Stomach (tissue), 9 donors: ENCODE measurements around the gene AUTS2. TPM values are rescaled to one million over a fixed set of nuclear protein-coding genes. Genes with fewer than 3 reads are reported as not detected.

Experiments used
- DNase-seq, 2 donors: peaks; one replicate each; pipeline versions ENCODE4 v3.0.0 to v3.0.0-alpha.2; 2013 to 2019
- H3K27ac ChIP-seq, 5 donors: fragments of 200-600 bp in 4 of 5; sonication (generic) in 4 of 5; one replicate each; pipeline ENCODE4 v1.5.1; 2013 to 2019; ENCODE audit warnings: mild to moderate bottlenecking in 1 of 5, moderate library complexity in 1 of 5
- H3K27me3 ChIP-seq, 3 donors: fragments of 200-600 bp; sonication (generic); one replicate each; pipeline ENCODE4 v1.5.1; 2017 to 2019; ENCODE audit warnings: mixed run types in 1 of 3
- H3K36me3 ChIP-seq, 4 donors: fragments of 200-600 bp; sonication (generic); 1 replicate in 3 of 4; 2 replicates in 1 of 4; pipeline ENCODE4 v1.5.1; 2016 to 2019
- H3K4me1 ChIP-seq, 4 donors: fragments of 200-600 bp; sonication (generic); one replicate each; pipeline ENCODE4 v1.5.1; 2016 to 2019
- H3K4me3 ChIP-seq, 4 donors: fragments of 200-600 bp; sonication (generic) in 3 of 4; one replicate each; pipeline ENCODE4 v1.5.1; 2016 to 2019; ENCODE audit warnings: mild to moderate bottlenecking in 1 of 4
- H3K9me3 ChIP-seq, 4 donors: fragments of 200-600 bp; sonication (generic); one replicate each; pipeline ENCODE4 v1.5.1; 2016 to 2019
- EP300 ChIP-seq: sonication (generic); formaldehyde crosslinking; IDR thresholded peaks from one replicate; pipeline ENCODE4 v1.6.1; 2017; ENCODE audit warnings: antibody characterized with exemption
- POLR2A ChIP-seq, 4 donors: fragments of 450-650 bp; IDR thresholded peaks; one replicate each; pipeline ENCODE4 v1.6.1; 2016; ENCODE audit warnings: antibody characterized with exemption in 4 of 4, control low read depth in 2 of 4, mild to moderate bottlenecking in 1 of 4, moderate library complexity in 1 of 4
- POLR2AphosphoS5 ChIP-seq, 3 donors: sonication (generic); formaldehyde crosslinking; IDR thresholded peaks; one replicate each; pipeline ENCODE4 v1.6.1; 2016; ENCODE audit warnings: antibody characterized with exemption in 3 of 3
- WGBS, 5 donors: extraction: QIAGEN DNeasy Blood & Tissue Kit in 3 of 5; methylation state at CpG; one replicate each; pipeline versions ENCODE4 v1.1.5 to v1.1.7; 2013 to 2018; 5-methylcytosine and 5-hydroxymethylcytosine counted together
- intact Hi-C: fragments of 100-400 bp; cut with DNase I; formaldehyde crosslinking; loops from one replicate; pipeline ENCODE4 v1.15.1; 2023; ENCODE audit warnings: low total_unique reads
- polyA plus RNA-seq, 3 donors: library from polyadenylated mRNA; stranded (reverse); fragments of 200-250 nt; gene quantifications; one replicate each; pipeline ENCODE4 v1.2.3, GENCODE V29; 2013
- total RNA-seq, 5 donors: library from RNA; depleted of rRNA; stranded (reverse); fragments of >200 nt; gene quantifications; one replicate each; pipeline versions ENCODE4 v1.1.0 to v1.2.3, GENCODE V29; 2014 to 2016
- TF ChIP-seq, protein P1 (sequence below), 7 experiments: fragments of 450-650 bp in 4 of 7; fragments of 200-600 bp in 3 of 7; sonication (generic) in 3 of 7; IDR thresholded peaks; one replicate each; pipeline ENCODE4 v1.5.1; 2016 to 2019; ENCODE audit warnings: antibody characterized with exemption in 7 of 7, control low read depth in 2 of 7, mild to moderate bottlenecking in 1 of 7
- donor health status: healthy with polysubstance abuse.
- donor health status: Bipolar disorder and iron deficiency.
- donor health status: healthy.

Gene AUTS2
- total and polyA plus RNA-seq, 8 donors = 3.8 to 90.3 (median 38.1) TPM

GRCh38 chr7:70730451-70731110, 1132.3 kb downstream of the AUTS2 start:
- DNase-seq = no peak
- no peaks in the 10 kb centered on the region for H3K27me3 ChIP-seq
- TF ChIP-seq EP300 (no peak), POLR2AphosphoS5 (IDR thresholded peaks at IDR 0.05) (no peak), POLR2A (IDR thresholded peaks at IDR 0.05) (no peak)
- TF ChIP-seq, protein P1, sequence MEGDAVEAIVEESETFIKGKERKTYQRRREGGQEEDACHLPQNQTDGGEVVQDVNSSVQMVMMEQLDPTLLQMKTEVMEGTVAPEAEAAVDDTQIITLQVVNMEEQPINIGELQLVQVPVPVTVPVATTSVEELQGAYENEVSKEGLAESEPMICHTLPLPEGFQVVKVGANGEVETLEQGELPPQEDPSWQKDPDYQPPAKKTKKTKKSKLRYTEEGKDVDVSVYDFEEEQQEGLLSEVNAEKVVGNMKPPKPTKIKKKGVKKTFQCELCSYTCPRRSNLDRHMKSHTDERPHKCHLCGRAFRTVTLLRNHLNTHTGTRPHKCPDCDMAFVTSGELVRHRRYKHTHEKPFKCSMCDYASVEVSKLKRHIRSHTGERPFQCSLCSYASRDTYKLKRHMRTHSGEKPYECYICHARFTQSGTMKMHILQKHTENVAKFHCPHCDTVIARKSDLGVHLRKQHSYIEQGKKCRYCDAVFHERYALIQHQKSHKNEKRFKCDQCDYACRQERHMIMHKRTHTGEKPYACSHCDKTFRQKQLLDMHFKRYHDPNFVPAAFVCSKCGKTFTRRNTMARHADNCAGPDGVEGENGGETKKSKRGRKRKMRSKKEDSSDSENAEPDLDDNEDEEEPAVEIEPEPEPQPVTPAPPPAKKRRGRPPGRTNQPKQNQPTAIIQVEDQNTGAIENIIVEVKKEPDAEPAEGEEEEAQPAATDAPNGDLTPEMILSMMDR (IDR thresholded peaks at IDR 0.05) = no peak
- H3K4me1 ChIP-seq = peaks cover 6 to 52% (median 15%) of the 10 kb centered on the region in 4 donors
- no peaks in the 10 kb centered on the region for H3K9me3 ChIP-seq
- H3K27ac ChIP-seq = no peak overlapping the region
- H3K4me3 ChIP-seq = no peak overlapping the region
- no peaks in the 10 kb centered on the region for H3K36me3 ChIP-seq
- intact Hi-C loops = no loop called here
- WGBS, 5 donors = 81 to 95% (median 90%) methylated on average over 7 of the region's 7 CpGs

DNA sequence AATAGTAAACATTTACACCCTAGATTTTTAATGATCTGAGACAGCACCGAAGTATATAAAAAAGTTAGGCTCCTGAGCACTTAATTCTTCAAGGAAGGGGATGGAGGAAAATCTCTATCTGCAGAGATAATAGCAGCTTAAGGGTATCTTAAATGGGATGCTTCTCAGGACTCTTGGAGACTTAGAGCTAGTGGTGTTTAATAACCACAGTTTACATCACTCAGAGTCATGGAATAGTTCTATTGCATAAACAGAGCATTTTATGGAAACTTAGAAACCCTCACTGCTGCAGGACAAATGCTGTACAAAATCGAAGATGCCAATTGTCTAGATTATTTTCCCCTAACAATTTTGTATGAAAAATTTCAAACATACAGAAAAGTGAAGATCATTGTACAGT, 1134.8 kb downstream of the AUTS2 start:
- H3K36me3 ChIP-seq = no peaks in the 10 kb centered on the region
- TF ChIP-seq POLR2AphosphoS5 (IDR thresholded peaks at IDR 0.05) (no peak), EP300 (no peak), POLR2A (IDR thresholded peaks at IDR 0.05) (no peak)
- TF ChIP-seq, protein P1 (IDR thresholded peaks at IDR 0.05) = no peak
- H3K4me1 ChIP-seq = peaks cover 12 to 53% (median 26%) of the 10 kb centered on the region in 4 donors
- DNase-seq = no peak
- H3K27me3 ChIP-seq = no peaks in the 10 kb centered on the region
- H3K27ac ChIP-seq = no peak overlapping the region
- no peaks in the 10 kb centered on the region for H3K9me3 ChIP-seq
- H3K4me3 ChIP-seq = no peak overlapping the region
- intact Hi-C loops = no loop called here
- 61 to 72% (median 70%) methylated on average over 2 of the region's 2 CpGs for WGBS, 5 donors

GRCh38 chr7:70734411-70734810, 1136.1 kb downstream of the AUTS2 start:
- no peak overlapping the region for H3K4me3 ChIP-seq
- 38 to 78% (median 48%) methylated on average over 2 of the region's 2 CpGs for WGBS, 5 donors
- TF ChIP-seq, protein P1 (IDR thresholded peaks at IDR 0.05) = no peak
- TF ChIP-seq POLR2AphosphoS5 (IDR thresholded peaks at IDR 0.05) (no peak), POLR2A (IDR thresholded peaks at IDR 0.05) (no peak), EP300 (no peak)
- H3K27ac ChIP-seq = no peak overlapping the region
- no peaks in the 10 kb centered on the region for H3K27me3 ChIP-seq
- no peak for DNase-seq
- H3K9me3 ChIP-seq = no peaks in the 10 kb centered on the region
- peaks cover 15 to 56% (median 34%) of the 10 kb centered on the region in 4 donors for H3K4me1 ChIP-seq
- intact Hi-C loops = no loop called here
- H3K36me3 ChIP-seq = no peaks in the 10 kb centered on the region

GRCh38 chr7:70735313-70735712, 1137.0 kb downstream of the AUTS2 start:
- Histone ChIP-seq H3K27me3 (no peaks in the 10 kb centered on the region), H3K4me1 (peaks cover 15 to 63% (median 38%) of the 10 kb centered on the region in 4 donors), H3K4me3 (no peak overlapping the region), H3K27ac (peak overlapping the region in 1 of 5 donors; percentile 8), H3K9me3 (no peaks in the 10 kb centered on the region), H3K36me3 (no peaks in the 10 kb centered on the region)
- intact Hi-C loops = no loop called here
- no peak for DNase-seq
- WGBS, 5 donors = 88 to 90% (median 89%) methylated on average over 11 of the region's 11 CpGs
- TF ChIP-seq EP300 (no peak), POLR2AphosphoS5 (IDR thresholded peaks at IDR 0.05) (no peak), POLR2A (IDR thresholded peaks at IDR 0.05) (no peak)
- TF ChIP-seq, protein P1 (IDR thresholded peaks at IDR 0.05) = no peak
